C4-2B (cell line): Measurements from ENCODE around the gene NR6A1.
"Not testable (repeated sequence)": the region's sequence is repeated elsewhere in the genome, so short reads cannot be mapped to it uniquely, and the experiment has no call there.

Experiments used
- H3K27ac ChIP-seq: fragments of 450-650 bp; 2 replicates; pipeline ENCODE4 v1.5.1; 2017
- CTCF ChIP-seq: fragments of 450-650 bp; conservative IDR thresholded peaks from 2 replicates; pipeline ENCODE4 v1.5.1; 2017; ENCODE audit warnings: mild to moderate bottlenecking
- ZFX ChIP-seq: fragments of 450-650 bp; IDR thresholded peaks from 2 replicates; pipeline ENCODE4 v1.6.1; 2017

Gene NR6A1

DNA sequence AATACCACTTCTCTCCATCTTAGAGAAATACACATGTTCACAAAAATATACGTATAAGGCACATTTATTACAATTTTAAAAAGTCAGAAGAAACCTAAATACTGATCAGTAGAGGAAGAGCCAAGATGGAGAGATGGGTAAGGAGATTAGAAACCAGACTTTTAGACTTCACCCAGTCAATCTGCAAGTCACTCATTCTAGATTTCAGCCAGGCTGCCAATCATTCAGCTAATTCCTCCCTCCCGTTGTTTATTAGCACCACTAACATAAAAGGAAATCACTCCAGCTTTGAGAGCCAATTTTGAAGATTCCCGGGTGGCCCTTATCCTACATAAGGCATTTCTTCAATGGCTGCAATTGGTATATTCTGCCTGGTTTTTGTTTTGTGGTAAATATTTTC, 154.2 kb downstream of the NR6A1 start:
- no peak overlapping the region for H3K27ac ChIP-seq
- TF ChIP-seq ZFX, result no peak
- TF ChIP-seq CTCF, result no peak

GRCh38 chr9:124615840-124616239, 155.3 kb downstream of the NR6A1 start:
- H3K27ac ChIP-seq, result not testable (repeated sequence)

GRCh38 chr9:124615100-124615742, 155.9 kb downstream of the NR6A1 start:
- no peak overlapping the region for H3K27ac ChIP-seq
- TF ChIP-seq ZFX (no peak), CTCF (no peak)

DNA sequence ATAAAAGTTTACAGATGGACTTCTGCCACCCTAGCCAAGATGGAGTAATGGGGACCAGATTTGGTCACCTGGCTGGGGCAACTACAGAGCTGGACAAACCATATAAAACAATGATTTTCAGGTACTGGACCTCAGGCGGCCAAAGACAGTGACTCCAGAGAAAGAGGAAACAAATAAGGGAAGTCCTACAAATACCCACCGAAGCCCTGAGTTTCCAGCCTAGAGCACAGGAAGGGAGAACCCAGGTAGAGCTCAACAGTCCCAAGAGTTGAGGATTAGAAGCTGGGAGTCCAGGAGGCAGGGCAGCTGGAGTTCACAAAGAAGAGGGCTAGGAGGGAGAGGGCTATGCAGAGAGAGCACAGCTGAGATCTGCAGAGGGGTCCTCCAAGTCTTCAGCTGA, 157.3 kb downstream of the NR6A1 start:
- TF ChIP-seq ZFX (no peak), CTCF (no peak)
- H3K27ac ChIP-seq, result no peak overlapping the region

DNA sequence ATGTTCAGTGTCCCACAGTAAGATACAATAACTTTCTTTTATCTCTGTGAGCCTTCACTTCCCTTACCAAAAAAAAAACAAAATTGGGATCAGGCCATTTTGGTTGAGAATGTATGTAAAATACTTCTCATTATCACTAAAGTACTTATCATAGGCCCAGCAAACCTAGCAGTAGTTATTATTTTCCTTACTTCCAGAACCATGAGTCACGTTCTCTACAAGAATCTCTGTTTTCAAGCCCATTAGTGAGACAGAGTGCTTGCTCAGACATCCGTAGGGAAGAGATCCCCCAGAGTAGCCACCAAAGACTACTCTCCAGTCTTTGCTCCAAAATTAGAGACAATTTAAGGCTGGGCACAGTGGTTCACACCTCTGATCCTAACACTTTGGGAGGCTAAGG, 160.0 kb downstream of the NR6A1 start:
- H3K27ac ChIP-seq, result no peak overlapping the region
- TF ChIP-seq ZFX (no peak), CTCF (no peak)

DNA sequence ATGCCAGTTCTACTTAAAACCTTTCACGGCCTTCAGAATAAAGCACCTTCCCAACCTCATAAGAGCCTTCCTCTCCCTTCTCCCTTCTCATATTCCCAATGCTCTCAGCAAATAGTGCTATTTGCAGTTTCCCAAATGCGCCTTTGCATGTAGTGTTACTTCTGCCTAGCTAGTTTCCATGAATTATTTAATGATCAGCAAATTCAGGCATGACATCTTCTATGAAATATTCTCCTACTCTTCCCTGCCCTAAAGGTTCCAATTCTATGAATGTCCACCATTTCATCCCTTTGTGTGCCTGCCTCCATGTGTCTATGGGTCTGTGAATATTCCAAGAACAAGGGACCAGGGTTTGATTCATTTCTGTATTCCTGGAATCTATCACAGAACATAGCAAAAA, 165.1 kb downstream of the NR6A1 start:
- TF ChIP-seq ZFX, result no peak
- TF ChIP-seq CTCF, result no peak
- H3K27ac ChIP-seq, result no peak overlapping the region

GRCh38 chr9:124605258-124605657, 165.9 kb downstream of the NR6A1 start:
- TF ChIP-seq ZFX (no peak), CTCF (no peak)
- no peak overlapping the region for H3K27ac ChIP-seq

- no peak overlapping the region for H3K27ac ChIP-seq
- TF ChIP-seq CTCF, result no peak
- no peak for TF ChIP-seq ZFX
Observed at GRCh38 chr9:124602632-124603031, 168.5 kb downstream of the NR6A1 start.
